Thoracic aorta (tissue), 2 donors: ENCODE measurements around the gene MAPT. TPM values are rescaled to one million over a fixed set of nuclear protein-coding genes. Genes with fewer than 3 reads are reported as not detected.

Experiments
- ATAC-seq: fragments of 150-250 bp; one replicate; pipeline ENCODE4 v1.8.0; 2017; ENCODE audit warnings: low read depth; ENCODE audit not compliant: insufficient number of reproducible peaks, low FRiP score
- DNase-seq: peaks from one replicate; pipeline ENCODE4 v3.0.0-alpha.2; 2020; ENCODE audit warnings: low spot score
- H3K27ac ChIP-seq, 2 donors: fragments of 200-600 bp; sonication (generic); 1 replicate in 1 of 2; 2 replicates in 1 of 2; pipeline ENCODE4 v1.5.1; 2016; ENCODE audit warnings: mild to moderate bottlenecking in 2 of 2, moderate library complexity in 2 of 2
- H3K27me3 ChIP-seq: fragments of 200-600 bp; sonication (generic); replicated peaks from 2 replicates; pipeline ENCODE4 v1.6.0; 2016; ENCODE audit warnings: mild to moderate bottlenecking; ENCODE audit not compliant: insufficient read depth
- H3K36me3 ChIP-seq: fragments of 200-600 bp; sonication (generic); one replicate; pipeline ENCODE4 v1.5.1; 2016
- H3K4me1 ChIP-seq, 2 donors: fragments of 200-600 bp; sonication (generic); 1 replicate in 1 of 2; 2 replicates in 1 of 2; pipeline versions ENCODE4 v1.5.1 to v1.6.0; 2016; ENCODE audit warnings: low read depth in 2 of 2, mild to moderate bottlenecking in 1 of 2; ENCODE audit not compliant: control insufficient read depth in 1 of 2
- H3K4me3 ChIP-seq: fragments of 200-600 bp; sonication (generic); 2 replicates; pipeline ENCODE4 v1.5.1; 2016; ENCODE audit warnings: mild to moderate bottlenecking
- H3K9me3 ChIP-seq: fragments of 200-600 bp; sonication (generic); 2 replicates; pipeline ENCODE4 v1.5.1; 2016
- total RNA-seq, 2 donors: library from RNA; depleted of rRNA; stranded (reverse); fragments of >200 nt; gene quantifications; one replicate each; pipeline versions ENCODE4 v1.1.0 to v1.2.3, GENCODE V29; 2016
- TF ChIP-seq, protein P1 (sequence below): fragments of 200-600 bp; sonication (generic); IDR thresholded peaks from one replicate; pipeline ENCODE4 v1.5.1; 2019; ENCODE audit warnings: antibody characterized with exemption

MAPT gene
- total RNA-seq, 2 donors from 2014 or later, result 3.1 to 4.6 TPM

DNA sequence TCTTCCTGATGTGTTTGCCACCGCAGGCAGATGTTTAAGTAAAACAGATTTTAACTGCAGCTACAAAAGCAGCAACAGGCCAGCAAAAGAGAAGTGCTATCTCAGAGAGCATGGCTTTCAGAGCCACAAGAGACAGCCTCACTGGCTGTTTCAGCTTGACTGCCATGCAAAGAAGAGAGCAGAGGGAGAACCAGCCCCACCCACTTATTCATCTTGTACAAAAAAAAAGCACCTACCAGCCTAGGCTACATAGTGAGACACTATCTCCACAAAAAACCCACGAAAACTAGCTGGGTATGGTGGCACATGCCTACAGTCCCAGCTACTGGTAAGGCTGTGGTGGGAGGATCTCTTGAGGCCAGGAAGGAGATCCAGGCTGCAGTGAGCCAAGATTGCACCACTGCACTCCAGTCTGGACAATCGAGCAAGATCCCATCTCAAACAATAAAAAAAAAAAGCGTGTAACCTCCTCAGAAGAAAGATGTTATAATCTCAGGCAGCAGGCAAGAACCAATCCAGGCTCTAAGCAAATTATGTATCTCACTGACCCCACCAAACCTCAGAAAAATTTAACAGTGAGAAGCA lies 134.7 kb downstream of the MAPT start:
- H3K27ac ChIP-seq, result no peak overlapping the region
- no peaks in the 10 kb centered on the region for H3K27me3 ChIP-seq
- TF ChIP-seq, protein P1, sequence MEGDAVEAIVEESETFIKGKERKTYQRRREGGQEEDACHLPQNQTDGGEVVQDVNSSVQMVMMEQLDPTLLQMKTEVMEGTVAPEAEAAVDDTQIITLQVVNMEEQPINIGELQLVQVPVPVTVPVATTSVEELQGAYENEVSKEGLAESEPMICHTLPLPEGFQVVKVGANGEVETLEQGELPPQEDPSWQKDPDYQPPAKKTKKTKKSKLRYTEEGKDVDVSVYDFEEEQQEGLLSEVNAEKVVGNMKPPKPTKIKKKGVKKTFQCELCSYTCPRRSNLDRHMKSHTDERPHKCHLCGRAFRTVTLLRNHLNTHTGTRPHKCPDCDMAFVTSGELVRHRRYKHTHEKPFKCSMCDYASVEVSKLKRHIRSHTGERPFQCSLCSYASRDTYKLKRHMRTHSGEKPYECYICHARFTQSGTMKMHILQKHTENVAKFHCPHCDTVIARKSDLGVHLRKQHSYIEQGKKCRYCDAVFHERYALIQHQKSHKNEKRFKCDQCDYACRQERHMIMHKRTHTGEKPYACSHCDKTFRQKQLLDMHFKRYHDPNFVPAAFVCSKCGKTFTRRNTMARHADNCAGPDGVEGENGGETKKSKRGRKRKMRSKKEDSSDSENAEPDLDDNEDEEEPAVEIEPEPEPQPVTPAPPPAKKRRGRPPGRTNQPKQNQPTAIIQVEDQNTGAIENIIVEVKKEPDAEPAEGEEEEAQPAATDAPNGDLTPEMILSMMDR, result no peak
- no peak for ATAC-seq
- no peaks in the 10 kb centered on the region for H3K4me1 ChIP-seq
- peaks cover 44% of the 10 kb centered on the region for H3K36me3 ChIP-seq
- no peak for DNase-seq
- H3K4me3 ChIP-seq, result no peak overlapping the region
- no peaks in the 10 kb centered on the region for H3K9me3 ChIP-seq

DNA sequence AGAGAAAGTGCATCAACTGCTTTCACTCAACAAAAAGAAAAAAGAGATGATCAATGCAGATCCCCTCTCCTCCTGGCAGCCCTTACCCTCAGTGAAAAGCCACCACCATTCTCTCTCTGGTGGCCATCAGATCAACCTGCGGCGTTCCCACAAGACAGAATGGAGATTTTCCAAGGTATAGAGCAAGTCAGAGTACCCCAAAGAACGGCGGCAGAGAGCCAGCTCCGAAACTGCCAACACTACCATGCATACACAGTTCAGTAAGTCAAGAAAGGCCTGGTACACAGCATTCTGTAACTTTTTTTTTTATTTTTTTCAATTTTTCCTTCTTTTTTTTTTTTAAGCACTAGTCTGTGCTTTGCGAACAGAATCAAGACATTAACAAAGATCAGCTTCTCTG lies 135.3 kb downstream of the MAPT start:
- no peaks in the 10 kb centered on the region for H3K9me3 ChIP-seq
- H3K4me3 ChIP-seq, result no peak overlapping the region
- H3K27ac ChIP-seq, result no peak overlapping the region
- TF ChIP-seq, protein P1, result no peak
- no peak for DNase-seq
- ATAC-seq, result no peak
- no peaks in the 10 kb centered on the region for H3K27me3 ChIP-seq
- H3K4me1 ChIP-seq, result no peaks in the 10 kb centered on the region
- peaks cover 50% of the 10 kb centered on the region for H3K36me3 ChIP-seq

DNA sequence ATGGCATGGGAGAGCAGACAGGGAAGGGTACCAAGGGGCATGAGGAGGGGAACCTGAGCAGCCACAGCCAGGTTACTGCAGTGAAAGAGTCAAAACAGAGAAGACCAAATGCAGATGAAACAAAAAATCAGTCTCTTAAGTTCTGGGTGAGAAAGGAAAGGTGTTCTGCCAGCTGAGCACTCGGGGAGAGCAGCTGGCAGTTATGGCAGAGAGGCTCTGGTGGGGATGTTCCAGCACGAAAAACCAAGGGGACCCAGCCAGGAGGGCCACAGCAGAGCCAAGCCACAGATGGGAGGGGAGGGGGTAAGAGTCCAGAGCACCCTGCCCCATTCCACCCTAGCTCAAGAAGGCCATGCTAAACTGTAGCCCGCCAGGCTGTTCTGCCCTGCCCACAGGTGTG lies 136.4 kb downstream of the MAPT start:
- no peak for DNase-seq
- Histone ChIP-seq H3K27me3 (no peaks in the 10 kb centered on the region), H3K4me3 (no peak overlapping the region), H3K4me1 (no peaks in the 10 kb centered on the region), H3K27ac (no peak overlapping the region), H3K36me3 (peaks cover 55% of the 10 kb centered on the region), H3K9me3 (no peaks in the 10 kb centered on the region)
- ATAC-seq, result no peak
- TF ChIP-seq, protein P1, result no peak

GRCh38 chr17:46031440-46031839 lies 137.1 kb downstream of the MAPT start:
- peaks cover 56% of the 10 kb centered on the region for H3K36me3 ChIP-seq
- ATAC-seq, result no peak

GRCh38 chr17:46031920-46032319 lies 137.6 kb downstream of the MAPT start:
- no peak for DNase-seq
- Histone ChIP-seq H3K36me3 (peaks cover 61% of the 10 kb centered on the region), H3K27ac (no peak overlapping the region), H3K27me3 (no peaks in the 10 kb centered on the region), H3K9me3 (no peaks in the 10 kb centered on the region), H3K4me3 (no peak overlapping the region), H3K4me1 (no peaks in the 10 kb centered on the region)
- TF ChIP-seq, protein P1, result no peak
- no peak for ATAC-seq

More at GRCh38 chr17:46031440-46031839, 137.1 kb downstream of the MAPT start:
- Histone ChIP-seq H3K4me1 (no peaks in the 10 kb centered on the region), H3K27me3 (no peaks in the 10 kb centered on the region), H3K27ac (no peak overlapping the region), H3K9me3 (no peaks in the 10 kb centered on the region), H3K4me3 (no peak overlapping the region)
- TF ChIP-seq, protein P1, result no peak
- DNase-seq, result no peak
